HG03045 (cell line): ENCODE data around the gene PSTPIP2.

Experiments used
- ATAC-seq: cut with Tn5 transposase; IDR thresholded peaks from one replicate; pipeline ENCODE4 v1.9.1; 2021; ENCODE audit warnings: mild to moderate bottlenecking, moderate library complexity; ENCODE audit not compliant: unreplicated experiment

PSTPIP2 gene

GRCh38 chr18:45940724-45941123, 131.3 kb downstream of the PSTPIP2 start:
- ATAC-seq = no peak

GRCh38 chr18:45939236-45939635, 132.8 kb downstream of the PSTPIP2 start:
- ATAC-seq = no peak

- ATAC-seq = no peak
Observed at GRCh38 chr18:45938488-45938935, 133.5 kb downstream of the PSTPIP2 start.

- ATAC-seq = no peak
Observed at GRCh38 chr18:45935591-45936335, 136.3 kb downstream of the PSTPIP2 start.
